ENCODE results near the gene C6orf163. TPM values are rescaled to one million over a fixed set of nuclear protein-coding genes. Genes with fewer than 3 reads are reported as not detected.

The C6orf163 gene
- total and polyA plus RNA-seq, 2 of the 13 experiments (the other 11 are each of a cell fraction or from before 2014, with no cell fraction given) = 0.62 to 1.8 TPM

GRCh38 chr6:87322304-87323212, 22.1 kb upstream of the C6orf163 start, which contains the start of gene SMIM8 (continued):
- no peak for TF ChIP-seq ZNF841 (CRISPR knock-in tag; IDR thresholded peaks at IDR 0.05; ENCODE audit: borderline replicate concordance)
- TF ChIP-seq ASH2L (IDR thresholded peaks at IDR 0.05; ENCODE audit: insufficient read length, low read depth, low read length) = peak; percentile 80
- TF ChIP-seq ZNF749 (CRISPR knock-in tag; IDR thresholded peaks at IDR 0.05; ENCODE audit: borderline replicate concordance) = peak; percentile 26; the same call in 1 of the 2 replicates
- TF ChIP-seq ZFP91 (CRISPR knock-in tag; IDR thresholded peaks at IDR 0.05; ENCODE audit: borderline replicate concordance) = peak; percentile 93
- TF ChIP-seq ZNF432 (CRISPR knock-in tag; IDR thresholded peaks at IDR 0.05; ENCODE audit: borderline replicate concordance) = no peak
- peak; percentile 52; the same call in 1 of the 2 replicates for TF ChIP-seq MIER3 (CRISPR knock-in tag; IDR thresholded peaks at IDR 0.05; ENCODE audit: borderline replicate concordance)
- TF ChIP-seq ZNF496 (CRISPR knock-in tag; IDR thresholded peaks at IDR 0.05; ENCODE audit: insufficient replicate concordance) = no peak
- 0 out of 2 replicates have a peak, but pooled peaks have one; percentile 66 for TF ChIP-seq ZNF564 (CRISPR knock-in tag; IDR thresholded peaks at IDR 0.05)
- TF ChIP-seq ZBTB2 (CRISPR knock-in tag; IDR thresholded peaks at IDR 0.05; ENCODE audit: low read depth) = peak; percentile 66; the same call in 1 of the 2 replicates
- TF ChIP-seq POLR2AphosphoS2 (IDR thresholded peaks at IDR 0.05; ENCODE audit: low read depth, low read length) = no peak
- no peak for TF ChIP-seq ZNF33A (CRISPR knock-in tag; IDR thresholded peaks at IDR 0.05; ENCODE audit: borderline replicate concordance)
- TF ChIP-seq SIN3A (IDR thresholded peaks at IDR 0.05; ENCODE audit: borderline replicate concordance, low read depth, low read length) = peak; percentile 29; the same call in 1 of the 2 replicates
- TF ChIP-seq ZNF619 (CRISPR knock-in tag; IDR thresholded peaks at IDR 0.05) = peak; percentile 33; the same call in 1 of the 2 replicates
- TF ChIP-seq ZNF678 (CRISPR knock-in tag; IDR thresholded peaks at IDR 0.05) = no peak
- TF ChIP-seq GRHL1 (CRISPR knock-in tag; conservative IDR thresholded peaks at IDR 0.05) = no peak
- no peak; the same call in 1 of the 2 replicates for TF ChIP-seq ZNF543 (CRISPR knock-in tag; IDR thresholded peaks at IDR 0.05)
- TF ChIP-seq MZF1 (CRISPR knock-in tag; IDR thresholded peaks at IDR 0.05; ENCODE audit: borderline replicate concordance) = no peak
- no peak for TF ChIP-seq DNMT3B (CRISPR knock-in tag; conservative IDR thresholded peaks at IDR 0.05)
- TF ChIP-seq HDAC6 (IDR thresholded peaks at IDR 0.05; ENCODE audit: low read depth, low read length) = no peak
- peak; percentile 93 for TF ChIP-seq ZNF800 (CRISPR knock-in tag; IDR thresholded peaks at IDR 0.05)
